B cell (primary cell): ENCODE measurements around the gene RPTOR. TPM values are rescaled to one million over a fixed set of nuclear protein-coding genes. Genes with fewer than 3 reads are reported as not detected.

Source experiments
- ATAC-seq: fragments of 200-7000 bp; cut with Tn5 transposase; one replicate; pipeline ENCODE4 v1.10.0; 2021; ENCODE audit warnings: low read depth, mild to moderate bottlenecking, moderate number of reproducible peaks, moderate library complexity
- CTCF ChIA-PET: fragments of 350-600 bp; sonication (Branson Sonifier 250); formaldehyde crosslinking; loops from one replicate; lab custom pipeline; 2021; ENCODE audit warnings: antibody characterized with exemption, inconsistent platforms; lab: Charles Lee
- POLR2A ChIA-PET: fragments of 350-600 bp; sonication (Branson Sonifier 250); formaldehyde crosslinking; loops from one replicate; lab custom pipeline; 2021; ENCODE audit warnings: antibody characterized with exemption; lab: Charles Lee
- DNase-seq: peaks from one replicate; pipeline ENCODE4 v3.0.0; 2013
- H2AFZ ChIP-seq: 2 replicates; pipeline ENCODE4 v1.6.1; 2012; ENCODE audit warnings: mild to moderate bottlenecking, low read depth, low read length; ENCODE audit not compliant: insufficient read depth, poor library complexity, severe bottlenecking
- H3K27ac ChIP-seq, 2 donors: 1 replicate in 1 of 2; 2 replicates in 1 of 2; pipeline ENCODE4 v1.5.1; 2012 to 2013; ENCODE audit warnings: low read length in 2 of 2, mild to moderate bottlenecking in 2 of 2, moderate library complexity in 1 of 2
- H3K27me3 ChIP-seq, 4 experiments: fragments of 200-600 bp in 1 of 4; sonication (generic) in 1 of 4; replicated peaks in 1 of 4; 1 replicate in 2 of 4; 2 replicates in 2 of 4; pipeline versions ENCODE4 v1.6.1 to v1.7.0; 2013 to 2016; ENCODE audit warnings: low read length in 3 of 4, mild to moderate bottlenecking in 2 of 4, mixed read lengths in 1 of 4, moderate library complexity in 1 of 4; ENCODE audit not compliant: insufficient read depth in 4 of 4, control insufficient read depth in 3 of 4; ENCODE audit errors: control extremely low read depth in 1 of 4
- H3K36me3 ChIP-seq, 2 experiments: replicated peaks in 1 of 2; 1 replicate in 1 of 2; 2 replicates in 1 of 2; pipeline versions ENCODE4 v1.6.1 to v1.7.1; 2013; ENCODE audit warnings: low read length in 1 of 2; ENCODE audit not compliant: insufficient read depth in 2 of 2, control insufficient read depth in 1 of 2; ENCODE audit errors: control extremely low read depth in 1 of 2, extremely low read depth in 1 of 2
- H3K4me1 ChIP-seq, 2 donors: fragments of 200-600 bp in 1 of 2; sonication (generic) in 1 of 2; 1 replicate in 1 of 2; 2 replicates in 1 of 2; pipeline versions ENCODE4 v1.5.1 to v1.6.1; 2013 to 2017; ENCODE audit warnings: low read length in 2 of 2; ENCODE audit not compliant: control insufficient read depth in 2 of 2, insufficient read depth in 2 of 2
- H3K4me2 ChIP-seq: replicated peaks from 2 replicates; pipeline ENCODE3; 2012; ENCODE audit warnings: mild to moderate bottlenecking, low read depth, low read length; ENCODE audit not compliant: poor library complexity, severe bottlenecking
- H3K4me3 ChIP-seq, 5 experiments: fragments of 200-600 bp in 1 of 5; sonication (generic) in 1 of 5; 1 replicate in 3 of 5; 2 replicates in 2 of 5; pipeline versions ENCODE4 v1.5.1 to v1.7.0; 2011 to 2016; ENCODE audit warnings: low read length in 4 of 5, mild to moderate bottlenecking in 4 of 5, low read depth in 2 of 5, control low read depth in 1 of 5, moderate library complexity in 1 of 5; ENCODE audit not compliant: insufficient read depth in 1 of 5; ENCODE audit errors: control extremely low read depth in 1 of 5, extremely low read depth in 1 of 5
- H3K79me2 ChIP-seq: fragments of 200-600 bp; sonication (generic); one replicate; pipeline ENCODE4 v1.6.0; 2016; ENCODE audit warnings: low read length; ENCODE audit not compliant: control insufficient read depth, insufficient read depth
- H3K9ac ChIP-seq: fragments of 200-600 bp; sonication (generic); 2 replicates; pipeline ENCODE4 v1.6.1; 2017; ENCODE audit warnings: mild to moderate bottlenecking, low read length, moderate library complexity
- H3K9me3 ChIP-seq, 3 donors: one replicate each; pipeline versions ENCODE4 v1.6.1 to v1.7.1; 2013; ENCODE audit warnings: low read length in 2 of 3; ENCODE audit not compliant: control insufficient read depth in 2 of 3, insufficient read depth in 1 of 3; ENCODE audit errors: control extremely low read depth in 1 of 3
- H4K20me1 ChIP-seq: 2 replicates; pipeline ENCODE4 v1.6.0; 2012; ENCODE audit warnings: mild to moderate bottlenecking, low read length; ENCODE audit not compliant: insufficient read depth, control insufficient read depth, poor library complexity, severe bottlenecking
- H3K27ac Mint-ChIP-seq: one replicate; pipeline ENCODE4 v1.8.0; 2021; ENCODE audit warnings: mixed read lengths
- H3K27me3 Mint-ChIP-seq: one replicate; pipeline ENCODE4 v1.8.0; 2021; ENCODE audit warnings: mixed read lengths
- H3K4me1 Mint-ChIP-seq: one replicate; pipeline ENCODE4 v1.8.0; 2021; ENCODE audit warnings: mixed read lengths
- H3K4me3 Mint-ChIP-seq: one replicate; pipeline ENCODE4 v1.8.0; 2021; ENCODE audit warnings: mixed read lengths
- H3K9me3 Mint-ChIP-seq: one replicate; pipeline ENCODE4 v1.8.0; 2022; ENCODE audit warnings: mixed read lengths; ENCODE audit not compliant: insufficient read depth
- CTCF ChIP-seq: fragments of 200-600 bp; IDR thresholded peaks from one replicate; pipeline ENCODE4 v1.8.0; 2022; ENCODE audit warnings: antibody characterized with exemption, mild to moderate bottlenecking
- EZH2 ChIP-seq: IDR thresholded peaks from 2 replicates; pipeline ENCODE4 v1.6.1; 2012; ENCODE audit warnings: borderline replicate concordance, low read depth, mild to moderate bottlenecking, moderate library complexity, low read length; ENCODE audit not compliant: insufficient read depth, poor library complexity, severe bottlenecking
- WGBS: methylation state at CpG from one replicate; pipeline ENCODE4 v1.1.5; 2013; ENCODE audit warnings: missing lambda C conversion rate; ENCODE audit not compliant: insufficient coverage; 5-methylcytosine and 5-hydroxymethylcytosine counted together
- intact Hi-C: fragments of 100-400 bp; cut with micrococcal nuclease; formaldehyde crosslinking; loops from one replicate; pipeline ENCODE4 v1.10.0; 2022
- polyA plus RNA-seq: library from polyadenylated mRNA; depleted of rRNA; stranded (reverse); fragments of >200 nt; gene quantifications from 2 replicates; pipeline ENCODE4 v1.2.3, GENCODE V29; 2012
- total RNA-seq, 2 donors: library from RNA; stranded (reverse); fragments of 120-200 nt in 1 of 2; gene quantifications; 1 replicate in 1 of 2; 2 replicates in 1 of 2; pipeline versions ENCODE4 v1.2.3 to v1.2.4, GENCODE V29; 2013 to 2022

The RPTOR gene
- total and polyA plus RNA-seq, 2 donors (not counting 1 experiment from before 2014, with no cell fraction given), result 13.4 to 58.8 TPM

GRCh38 chr17:80850817-80851216, 306.2 kb downstream of the RPTOR start:
- peaks cover 0 to 13% of the 10 kb centered on the region in 2 experiments for H3K36me3 ChIP-seq
- intact Hi-C loops, result no loop called here
- H2AFZ ChIP-seq, result no peak overlapping the region
- ChIA-PET CTCF (no interaction called here), POLR2A (no interaction called here)
- no peak overlapping the region for H3K4me3 ChIP-seq
- peaks cover 22 to 27% of the 10 kb centered on the region in 2 donors for H3K4me1 ChIP-seq
- H3K27ac Mint-ChIP-seq, result no peak overlapping the region
- H4K20me1 ChIP-seq, result no peaks in the 10 kb centered on the region
- H3K9me3 ChIP-seq, result no peaks in the 10 kb centered on the region
- no peak overlapping the region for H3K4me3 Mint-ChIP-seq
- DNase-seq (no peak), ATAC-seq (no peak)
- H3K79me2 ChIP-seq, result no peaks in the 10 kb centered on the region
- 80% methylated on average over 6 of the region's 6 CpGs for WGBS
- no peak overlapping the region for H3K9ac ChIP-seq
- H3K9me3 Mint-ChIP-seq, result no peaks in the 10 kb centered on the region
- H3K4me1 Mint-ChIP-seq, result peaks cover 26% of the 10 kb centered on the region
- H3K27me3 Mint-ChIP-seq, result no peaks in the 10 kb centered on the region
- H3K4me2 ChIP-seq, result no peak overlapping the region
- no peak for TF ChIP-seq EZH2
- TF ChIP-seq CTCF, result no peak
- no peak overlapping the region for H3K27ac ChIP-seq
- no peaks in the 10 kb centered on the region for H3K27me3 ChIP-seq

GRCh38 chr17:80851277-80851925, 306.8 kb downstream of the RPTOR start:
- Mint-ChIP-seq H3K4me1 (peaks cover 22% of the 10 kb centered on the region), H3K27me3 (no peaks in the 10 kb centered on the region), H3K27ac (no peak overlapping the region), H3K4me3 (no peak overlapping the region), H3K9me3 (no peaks in the 10 kb centered on the region)
- H3K36me3 ChIP-seq, result peaks cover 0 to 13% of the 10 kb centered on the region in 2 experiments
- H3K4me1 ChIP-seq, result peaks cover 16 to 21% of the 10 kb centered on the region in 2 donors
- WGBS, result 99% methylated on average over 11 of the region's 17 CpGs
- no peak for ATAC-seq
- CTCF ChIA-PET, result interaction anchor here (0.6 kb wide), 1 partner anchor 10 kb away, joined by 3 read pairs; no protein-coding TSS in a partner anchor
- DNase-seq, result no peak
- no peak overlapping the region for H2AFZ ChIP-seq
- intact Hi-C loops, result no loop called here
- no peak overlapping the region for H3K9ac ChIP-seq
- H3K4me2 ChIP-seq, result no peak overlapping the region
- H3K4me3 ChIP-seq, result no peak overlapping the region
- H3K9me3 ChIP-seq, result no peaks in the 10 kb centered on the region
- no peaks in the 10 kb centered on the region for H3K27me3 ChIP-seq
- H3K27ac ChIP-seq, result no peak overlapping the region
- POLR2A ChIA-PET, result no interaction called here
- H4K20me1 ChIP-seq, result no peaks in the 10 kb centered on the region
- H3K79me2 ChIP-seq, result no peaks in the 10 kb centered on the region
- TF ChIP-seq CTCF (no peak), EZH2 (no peak)
